ENCODE data around the gene NEDD9.

The NEDD9 gene

DNA sequence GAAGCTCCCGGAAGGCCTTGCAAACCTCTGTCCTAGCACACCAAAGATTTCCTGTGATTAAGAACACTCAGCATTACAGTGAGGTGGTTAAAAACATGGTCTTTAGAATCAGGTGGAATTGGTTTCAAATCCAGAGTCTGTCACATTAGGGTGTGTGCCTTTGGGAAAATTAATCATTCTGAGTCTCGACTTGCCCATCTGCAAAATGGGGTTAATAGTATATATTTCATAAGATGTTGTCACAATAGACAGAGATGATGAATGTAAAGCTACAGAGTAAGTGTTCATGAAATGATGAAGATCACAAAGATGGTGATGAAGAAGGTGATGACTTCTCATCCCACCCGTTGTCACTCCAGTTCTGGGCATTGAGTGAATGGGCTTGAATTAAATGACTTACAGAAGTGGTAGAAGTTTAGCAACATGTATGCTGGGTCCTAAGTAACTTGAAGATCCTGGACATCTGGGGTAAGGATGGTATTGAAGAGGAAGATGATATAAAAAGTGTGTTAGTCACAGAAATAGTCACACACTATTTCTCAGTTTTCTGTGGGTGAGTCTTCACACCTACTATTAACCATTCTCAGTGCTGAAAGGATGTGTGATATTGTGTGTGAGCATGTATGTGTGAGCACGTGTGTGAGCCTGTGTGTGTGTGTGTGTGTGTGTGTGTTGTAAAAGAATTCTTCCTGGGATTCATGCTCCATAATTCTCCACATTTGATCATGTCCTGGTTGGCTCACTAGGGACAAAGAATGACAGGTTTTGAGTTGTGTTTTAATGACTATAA lies 28.0 kb upstream of the NEDD9 start:
- no peak for DNase-seq

DNA sequence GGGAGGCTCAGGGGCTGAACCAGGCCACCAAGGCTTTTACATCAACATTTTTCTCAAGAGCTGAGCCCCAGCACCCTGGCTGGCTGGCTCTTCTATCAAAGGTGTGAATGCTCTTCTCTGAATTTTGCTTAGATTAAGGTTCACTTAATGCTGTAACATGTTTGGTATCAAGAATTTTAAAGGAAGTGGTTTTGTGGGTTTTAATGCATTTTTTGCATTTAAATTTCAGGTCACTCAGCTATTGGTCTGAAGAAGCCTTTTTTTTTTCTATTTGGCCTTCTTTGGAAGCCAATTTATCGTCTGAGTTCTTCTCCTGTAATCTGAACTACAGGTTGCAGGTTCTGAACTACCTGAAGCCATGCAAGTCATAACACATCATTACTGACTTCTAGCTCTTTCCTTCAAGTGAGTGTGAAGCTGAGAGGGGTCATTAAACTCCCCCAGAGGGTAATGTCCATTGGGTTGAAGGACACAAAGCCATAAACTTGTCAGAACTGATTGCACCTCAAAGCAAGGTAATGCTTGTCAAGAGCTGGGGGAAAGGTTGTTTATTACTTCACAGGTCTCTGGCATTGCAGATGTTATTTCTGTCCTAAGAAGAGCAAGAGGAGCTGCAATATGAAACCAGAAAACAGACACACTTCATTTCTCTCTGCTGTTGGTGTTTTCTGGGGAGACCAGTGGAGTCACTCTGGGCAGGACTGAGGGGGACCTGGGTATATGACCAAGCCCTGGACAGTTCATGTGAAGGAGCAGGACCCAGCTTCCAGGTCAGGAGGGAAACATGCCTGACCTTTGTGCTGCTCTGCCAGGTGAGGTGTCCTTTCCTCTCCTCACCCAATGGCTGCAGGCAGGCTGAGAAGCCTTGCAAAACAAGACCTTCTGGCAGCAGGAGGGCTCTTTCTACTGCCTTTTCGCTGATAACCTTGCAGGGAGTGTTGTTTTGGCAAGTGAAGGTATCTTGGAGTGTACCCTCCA lies 26.1 kb upstream of the NEDD9 start:
- DNase-seq, result no peak

DNA sequence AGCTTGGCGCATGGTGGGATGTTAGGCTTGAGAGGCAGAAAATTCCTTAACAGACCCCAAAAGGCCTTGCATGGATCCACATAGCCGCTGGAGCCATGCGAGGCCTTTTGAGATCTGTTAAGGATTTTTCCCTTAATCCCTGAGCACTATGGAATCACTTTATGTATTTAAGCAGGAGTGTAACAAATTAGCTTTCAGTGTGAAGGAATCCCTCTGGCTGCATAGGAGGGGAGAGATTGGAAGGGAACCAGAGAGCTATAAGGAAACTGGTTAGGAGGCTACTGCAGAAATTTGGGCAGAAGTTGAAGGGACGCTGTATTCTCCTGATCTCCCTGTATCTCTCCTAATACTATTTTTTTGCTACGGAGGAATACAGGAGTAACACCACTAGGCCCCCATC lies 23.1 kb upstream of the NEDD9 start:
- no peak for DNase-seq

DNA sequence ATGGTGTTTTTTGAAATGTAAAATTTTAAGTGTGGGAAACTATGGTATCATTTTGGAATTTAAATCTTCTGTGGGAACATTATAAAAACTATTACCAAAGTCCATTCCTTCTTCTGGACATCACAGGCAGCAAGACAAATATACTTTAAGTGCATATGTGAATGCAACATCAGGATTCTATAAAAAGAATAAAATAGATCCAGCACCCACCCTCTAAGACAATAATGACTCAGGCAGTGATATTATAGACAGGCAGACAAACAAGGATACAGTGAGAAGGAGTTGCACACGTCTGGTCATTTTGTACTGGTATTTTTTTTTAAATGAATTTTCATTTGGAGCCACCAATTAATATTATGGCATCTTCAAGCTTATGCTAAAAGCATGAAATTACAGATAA lies 21.1 kb upstream of the NEDD9 start:
- no peak for DNase-seq

GRCh38 chr6:11251553-11252360 lies 19.3 kb upstream of the NEDD9 start:
- DNase-seq, result no peak

DNA sequence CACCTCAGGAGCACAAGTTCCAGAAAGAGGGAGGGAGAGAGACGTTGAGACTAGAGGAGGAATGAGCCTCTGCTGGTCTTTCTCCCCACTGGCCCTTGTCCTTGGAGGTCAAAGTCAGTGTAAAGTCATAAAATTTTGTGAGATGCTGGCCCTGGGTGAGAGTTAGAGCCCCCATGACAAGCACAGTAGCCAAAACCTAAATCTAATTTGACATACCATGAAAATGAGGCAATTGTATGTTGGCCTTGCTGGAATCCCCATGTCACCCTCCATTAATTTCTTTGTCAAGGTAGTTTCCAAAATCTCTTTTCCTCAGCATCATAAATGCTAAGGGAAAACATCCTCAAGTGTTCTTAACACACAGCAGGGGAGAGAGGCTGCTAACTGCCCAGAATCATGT lies 17.6 kb upstream of the NEDD9 start:
- no peak for DNase-seq

DNA sequence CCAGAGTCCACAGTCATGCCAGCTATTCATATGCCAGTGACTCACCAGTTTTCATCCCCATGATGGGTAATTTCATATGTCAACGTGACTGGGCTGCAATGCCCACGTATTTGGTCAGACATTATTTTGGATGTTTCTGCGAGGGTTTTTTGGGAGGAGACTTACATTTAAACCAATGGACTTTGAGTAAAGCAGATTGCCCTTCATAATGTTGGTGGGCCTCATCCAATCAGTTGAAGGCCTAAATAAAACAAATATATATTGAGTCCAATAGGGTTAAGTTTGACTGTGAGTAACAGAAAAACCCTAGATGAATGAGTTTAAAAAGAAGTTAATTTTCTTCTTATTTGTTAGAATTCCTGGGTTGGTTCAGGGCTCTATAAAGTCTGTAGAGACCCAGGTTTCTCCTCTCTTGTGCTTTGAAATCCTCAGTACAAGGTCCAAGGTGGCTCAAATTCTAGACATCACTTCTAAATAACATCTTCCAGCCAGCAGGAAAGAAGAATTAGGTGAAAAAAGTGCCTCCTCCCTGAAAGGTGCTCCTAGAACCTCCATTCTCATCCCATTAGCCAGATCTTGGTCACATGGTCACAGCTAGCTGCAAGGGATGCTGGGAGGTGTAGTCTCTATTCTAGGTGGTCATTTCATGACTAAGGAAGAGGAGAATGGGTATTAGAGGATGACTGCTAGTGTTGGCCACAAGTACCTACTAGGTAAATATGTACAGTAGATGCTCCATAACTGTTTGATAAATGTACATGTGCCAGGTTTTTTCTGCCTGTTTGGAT lies 16.7 kb upstream of the NEDD9 start:
- no peak for DNase-seq

DNA sequence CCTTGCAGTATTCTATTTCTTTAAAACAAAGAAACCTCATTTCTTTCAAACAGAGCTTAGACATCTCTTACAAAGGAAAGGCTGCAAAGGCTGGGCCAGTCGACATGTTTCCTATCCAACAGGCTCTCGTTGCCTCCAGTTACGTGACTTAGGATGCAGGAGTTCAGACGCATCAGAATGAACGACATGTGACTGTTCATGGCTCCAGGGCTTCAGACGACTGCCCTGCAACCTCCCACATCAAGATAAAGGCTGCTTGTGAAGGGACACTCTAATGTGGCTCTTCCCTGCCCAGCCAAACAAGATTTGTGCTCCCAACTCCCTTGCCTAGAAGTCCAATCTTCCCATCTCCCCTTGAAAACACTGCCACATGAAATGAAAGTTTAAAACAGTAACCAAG lies 14.3 kb upstream of the NEDD9 start:
- DNase-seq, result no peak

DNA sequence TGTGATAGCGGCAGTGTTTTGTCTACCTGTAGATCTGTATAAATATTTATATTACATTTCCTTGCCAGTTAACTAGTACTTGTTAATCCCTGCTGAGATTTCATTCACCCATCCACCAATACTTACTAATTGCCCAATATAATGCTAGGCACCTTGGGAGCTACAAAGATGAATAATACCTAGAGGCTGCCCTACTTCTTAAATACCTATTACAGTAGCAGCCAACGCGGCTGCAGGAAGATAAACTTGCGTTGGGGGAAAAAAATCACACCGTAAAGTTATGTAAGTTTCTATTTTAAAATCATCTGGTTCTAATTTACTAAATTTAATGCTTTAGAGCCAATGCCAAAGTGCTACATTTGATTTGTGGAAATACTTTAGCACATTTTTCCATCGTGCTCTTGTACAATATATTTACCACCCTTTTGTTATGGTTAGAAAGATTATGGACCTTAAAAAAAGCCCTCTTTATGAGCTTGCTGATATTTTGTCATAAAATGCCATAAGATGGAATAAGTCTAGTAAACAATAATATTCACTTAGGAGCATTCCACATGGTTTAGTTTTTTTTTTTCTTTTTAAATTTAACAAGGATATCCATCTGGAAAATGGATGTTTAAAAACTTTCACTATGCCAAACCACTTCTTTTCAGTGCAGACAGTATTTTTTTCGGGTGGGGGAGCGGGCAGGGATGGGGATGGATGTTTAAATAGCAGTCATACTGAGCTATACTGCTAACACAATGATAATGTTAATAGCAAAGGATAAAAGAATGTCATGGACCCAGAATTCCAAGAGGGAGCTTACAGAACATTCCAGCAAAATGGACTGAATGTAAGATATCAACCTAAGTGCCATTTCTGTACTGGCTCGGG lies 13.2 kb upstream of the NEDD9 start:
- no peak for DNase-seq

DNA sequence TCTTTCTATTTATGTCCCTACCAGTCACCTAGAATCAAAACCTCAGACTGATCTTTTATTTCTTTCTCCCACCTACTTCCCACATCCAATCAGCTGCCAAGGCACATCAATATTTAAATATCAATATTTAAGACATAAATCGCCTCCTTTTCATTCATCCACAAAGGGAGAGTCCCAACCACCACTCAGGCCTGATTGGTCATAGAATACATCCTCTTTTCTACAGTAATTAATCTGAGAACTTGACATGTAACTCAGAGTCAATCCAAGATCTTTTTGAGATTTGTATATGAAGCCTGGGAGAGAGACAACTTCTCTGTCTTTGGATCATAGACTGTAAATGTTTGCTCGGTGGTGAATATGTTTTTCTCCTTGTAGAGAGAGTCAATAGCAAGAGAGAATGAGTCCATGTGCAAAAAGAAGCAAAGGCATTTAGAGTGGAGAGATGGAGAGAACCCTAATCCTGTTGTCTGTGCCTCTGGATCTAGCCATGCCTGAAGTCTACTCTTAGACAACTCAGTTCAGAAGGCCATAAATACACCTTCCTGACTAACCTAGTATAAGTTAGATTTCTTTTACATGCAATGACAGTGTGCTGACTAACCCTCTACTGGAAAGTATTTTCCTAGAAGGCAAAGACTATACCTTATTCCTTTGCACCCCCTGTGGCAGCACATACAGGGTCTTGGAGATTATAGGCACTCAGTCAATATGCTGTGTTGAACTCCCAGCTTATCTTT lies 12.1 kb upstream of the NEDD9 start:
- no peak for DNase-seq

- no peak for DNase-seq
Measured at GRCh38 chr6:11243861-11244260, 11.4 kb upstream of the NEDD9 start.

- DNase-seq, result no peak
Measured at GRCh38 chr6:11242711-11243110, 10.2 kb upstream of the NEDD9 start.

GRCh38 chr6:11241793-11242201 lies 9.3 kb upstream of the NEDD9 start:
- DNase-seq, result no peak

DNA sequence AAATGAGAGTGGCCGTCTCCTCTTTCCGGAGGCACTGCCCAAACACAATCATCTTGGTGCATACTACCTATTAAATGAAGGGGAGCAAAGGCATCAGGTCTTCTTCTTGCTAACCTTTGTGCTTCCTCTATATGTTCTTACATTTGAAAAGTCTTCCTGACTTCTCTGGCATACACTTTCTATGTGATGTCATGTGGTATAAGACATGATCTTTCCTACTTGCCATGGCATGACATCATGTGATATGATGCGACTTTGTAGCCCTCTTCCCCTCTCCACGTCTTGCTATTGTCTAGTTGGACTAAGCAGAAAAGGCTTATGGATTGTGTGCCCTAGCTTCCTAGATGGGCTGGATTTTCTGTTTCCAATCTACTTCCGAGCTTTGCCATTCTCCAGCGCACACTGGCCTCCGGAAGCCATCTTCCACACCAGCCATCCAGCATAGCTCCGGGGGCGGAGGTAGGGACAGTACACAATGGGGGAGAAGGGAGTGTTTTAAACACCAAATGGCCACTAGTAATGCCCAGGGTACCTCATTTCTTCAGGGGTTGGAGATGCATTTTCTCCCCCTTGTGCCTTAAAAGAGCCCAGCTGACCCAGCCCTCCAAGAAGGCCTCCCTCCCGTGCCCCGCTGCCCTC lies 8.8 kb upstream of the NEDD9 start:
- DNase-seq, result no peak

DNA sequence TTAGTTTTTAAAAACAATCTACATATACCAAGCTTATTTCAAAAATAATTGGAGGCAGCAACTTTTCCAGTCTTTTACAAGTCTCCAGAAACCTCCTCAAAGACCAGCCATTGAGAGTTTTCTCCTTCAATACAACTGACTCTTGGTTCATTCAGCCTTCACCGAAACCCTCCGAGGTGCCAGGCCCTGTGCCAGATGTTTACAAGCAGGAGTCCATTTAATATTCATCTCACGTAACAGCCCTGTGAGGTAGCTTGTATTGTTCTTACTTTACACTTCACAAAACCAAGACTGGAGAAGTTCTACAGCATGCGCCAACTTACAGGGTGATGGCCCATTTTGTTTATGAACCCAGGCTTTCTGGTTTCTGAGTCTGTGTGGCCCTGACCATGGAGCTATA lies 5.5 kb upstream of the NEDD9 start:
- no peak for DNase-seq

DNA sequence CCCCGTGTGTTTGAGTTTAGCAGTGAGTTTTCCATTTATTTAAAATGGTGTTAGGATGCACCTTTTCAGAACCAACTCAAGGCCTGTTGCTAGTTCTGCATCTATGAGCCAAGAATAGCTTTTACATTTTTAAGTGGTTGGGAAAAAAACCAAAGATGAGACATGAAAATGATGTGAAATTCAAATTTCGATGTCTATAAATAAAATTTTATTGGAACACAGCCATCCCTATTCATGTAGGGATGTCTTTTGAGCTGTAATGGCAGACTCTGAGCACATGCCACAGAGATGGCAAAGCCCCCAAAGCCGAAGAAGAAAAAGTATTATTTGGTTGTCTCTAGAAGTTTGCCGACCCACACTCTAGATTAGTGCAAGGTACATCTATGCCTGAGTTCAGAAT lies 5.0 kb upstream of the NEDD9 start:
- DNase-seq, result no peak

DNA sequence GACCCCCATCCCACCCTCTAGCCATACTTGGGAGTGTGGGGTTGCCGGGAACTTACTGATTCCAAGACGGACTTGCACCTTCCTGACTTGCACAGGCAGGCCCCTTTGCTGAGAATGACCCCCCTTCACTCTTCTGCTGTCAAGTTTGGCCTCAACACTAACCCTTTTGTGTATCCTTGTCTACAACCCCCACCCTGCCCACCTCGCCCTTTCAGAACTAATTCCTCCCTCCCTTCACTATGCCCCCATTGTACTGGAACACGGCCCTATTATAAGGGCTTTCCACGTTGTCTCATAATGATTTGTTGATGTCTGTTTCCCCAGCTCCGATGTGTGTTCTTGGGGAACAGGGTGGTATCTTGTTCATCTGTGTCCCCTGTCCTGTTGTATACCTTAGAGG lies 4.4 kb upstream of the NEDD9 start:
- DNase-seq, result no peak

GRCh38 chr6:11236076-11236750 lies 3.7 kb upstream of the NEDD9 start:
- DNase-seq, result no peak

DNA sequence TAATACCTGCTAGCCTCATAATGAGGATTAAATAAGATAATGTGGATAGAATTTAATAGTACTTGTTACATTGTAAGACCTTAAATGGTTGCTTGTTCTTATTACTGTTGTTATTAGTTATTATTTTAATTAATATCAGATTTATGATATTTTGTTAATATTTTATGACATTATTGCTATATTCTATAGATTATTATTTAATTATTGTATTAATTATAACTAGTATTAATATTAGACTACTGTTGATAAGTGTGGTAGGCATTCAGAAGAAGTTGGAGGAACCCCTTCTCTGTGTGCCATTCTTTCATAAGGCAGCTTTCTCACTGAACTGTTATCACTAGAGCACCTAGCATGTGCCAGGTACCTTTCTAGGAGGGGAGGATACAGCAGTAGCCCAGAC lies 2.6 kb upstream of the NEDD9 start:
- DNase-seq, result no peak

All from NCI-H187 treated with DMSO at 0.1 percent for 48 hours (cell line).